22Rv1 (cell line): ENCODE measurements around the gene STAM.

Source experiments
- CTCF ChIP-seq: fragments of 450-650 bp; IDR thresholded peaks from 2 replicates; pipeline ENCODE4 v1.5.1; 2017; ENCODE audit warnings: mild to moderate bottlenecking
- ZFX ChIP-seq: fragments of 450-650 bp; IDR thresholded peaks from 2 replicates; pipeline ENCODE4 v1.6.1; 2017; ENCODE audit warnings: antibody characterized with exemption, borderline replicate concordance

- TF ChIP-seq CTCF (no peak), ZFX (no peak)
Observed at GRCh38 chr10:17673471-17674061, 29.6 kb downstream of the STAM start.
